Gastroesophageal sphincter (tissue), 3 donors: ENCODE data around the gene ABCC1.

ENCODE experiments used
- CTCF ChIP-seq, 4 experiments: fragments of 200-600 bp in 2 of 4; fragments of 450-650 bp in 2 of 4; sonication (generic) in 1 of 4; IDR thresholded peaks; one replicate each; pipeline ENCODE4 v1.5.1; 2017 to 2019; ENCODE audit warnings: antibody characterized with exemption in 4 of 4, mild to moderate bottlenecking in 2 of 4, moderate library complexity in 2 of 4
- EP300 ChIP-seq: sonication (generic); formaldehyde crosslinking; IDR thresholded peaks from one replicate; pipeline ENCODE4 v1.6.1; 2017; ENCODE audit warnings: antibody characterized with exemption, mild to moderate bottlenecking
- POLR2A ChIP-seq, 2 donors: fragments of 450-650 bp; IDR thresholded peaks; one replicate each; pipeline ENCODE4 v1.6.1; 2017; ENCODE audit warnings: antibody characterized with exemption in 2 of 2, mild to moderate bottlenecking in 2 of 2, moderate library complexity in 1 of 2
- POLR2AphosphoS5 ChIP-seq: sonication (generic); formaldehyde crosslinking; IDR thresholded peaks from one replicate; pipeline ENCODE4 v1.6.1; 2017; ENCODE audit warnings: antibody characterized with exemption

GRCh38 chr16:16105646-16106045 is 156.2 kb downstream of the ABCC1 start:
- TF ChIP-seq POLR2A (IDR thresholded peaks at IDR 0.05), result no peak
- TF ChIP-seq CTCF (IDR thresholded peaks at IDR 0.05), result no peak
- TF ChIP-seq POLR2AphosphoS5, result no peak
- TF ChIP-seq EP300, result no peak
